ENCODE results near the gene GARNL3.

DNA sequence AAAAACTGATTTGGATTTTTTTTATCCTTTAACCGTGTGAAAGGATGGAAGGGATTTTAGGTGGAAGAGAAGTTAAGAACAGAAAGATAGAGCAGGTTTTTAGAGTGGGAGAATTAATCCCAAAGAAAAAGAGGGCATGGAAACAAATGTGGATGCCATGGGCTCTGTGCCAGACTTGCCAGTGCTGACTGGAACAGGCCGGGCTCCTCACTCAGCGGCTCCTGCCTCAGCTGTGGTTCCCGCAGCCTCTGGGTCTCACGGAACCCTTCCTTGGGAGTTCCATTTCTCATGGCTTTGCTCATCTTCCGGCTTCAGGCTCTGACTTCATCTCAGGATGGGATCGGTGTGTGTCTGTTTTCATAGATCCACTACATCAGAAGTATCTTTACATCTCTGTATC is 102.0 kb downstream of the GARNL3 start:
- TF ChIP-seq EZH2phosphoT487 (IDR thresholded peaks at IDR 0.05; ENCODE audit: low read depth, severe bottlenecking, unreplicated experiment) = no peak
- TF ChIP-seq, protein P1, sequence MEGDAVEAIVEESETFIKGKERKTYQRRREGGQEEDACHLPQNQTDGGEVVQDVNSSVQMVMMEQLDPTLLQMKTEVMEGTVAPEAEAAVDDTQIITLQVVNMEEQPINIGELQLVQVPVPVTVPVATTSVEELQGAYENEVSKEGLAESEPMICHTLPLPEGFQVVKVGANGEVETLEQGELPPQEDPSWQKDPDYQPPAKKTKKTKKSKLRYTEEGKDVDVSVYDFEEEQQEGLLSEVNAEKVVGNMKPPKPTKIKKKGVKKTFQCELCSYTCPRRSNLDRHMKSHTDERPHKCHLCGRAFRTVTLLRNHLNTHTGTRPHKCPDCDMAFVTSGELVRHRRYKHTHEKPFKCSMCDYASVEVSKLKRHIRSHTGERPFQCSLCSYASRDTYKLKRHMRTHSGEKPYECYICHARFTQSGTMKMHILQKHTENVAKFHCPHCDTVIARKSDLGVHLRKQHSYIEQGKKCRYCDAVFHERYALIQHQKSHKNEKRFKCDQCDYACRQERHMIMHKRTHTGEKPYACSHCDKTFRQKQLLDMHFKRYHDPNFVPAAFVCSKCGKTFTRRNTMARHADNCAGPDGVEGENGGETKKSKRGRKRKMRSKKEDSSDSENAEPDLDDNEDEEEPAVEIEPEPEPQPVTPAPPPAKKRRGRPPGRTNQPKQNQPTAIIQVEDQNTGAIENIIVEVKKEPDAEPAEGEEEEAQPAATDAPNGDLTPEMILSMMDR (IDR thresholded peaks at IDR 0.05; ENCODE audit: poor library complexity) = no peak
- TF ChIP-seq EZH2 (IDR thresholded peaks at IDR 0.05; ENCODE audit: borderline replicate concordance) = no peak

Data from hepatocyte (in vitro differentiated cells).